Fibroblast of mammary gland (primary cell): ENCODE data around the gene ADAMTS13.
"Not testable (repeated sequence)": the region's sequence is repeated elsewhere in the genome, so short reads cannot be mapped to it uniquely, and the experiment has no call there.

Experiments used
- DNase-seq: peaks from one replicate; pipeline ENCODE4 v3.0.0-alpha.2; 2010; ENCODE audit warnings: low read depth
- H3K4me3 ChIP-seq: 2 replicates; pipeline ENCODE4 v1.5.1; 2011; ENCODE audit warnings: low read depth, mild to moderate bottlenecking, low read length, moderate library complexity; ENCODE audit not compliant: control insufficient read depth
- CTCF ChIP-seq: conservative IDR thresholded peaks from 2 replicates; pipeline ENCODE4 v1.5.1; 2011; ENCODE audit warnings: low read depth, low read length, inconsistent platforms; ENCODE audit not compliant: control insufficient read depth, insufficient read depth

The ADAMTS13 gene

DNA sequence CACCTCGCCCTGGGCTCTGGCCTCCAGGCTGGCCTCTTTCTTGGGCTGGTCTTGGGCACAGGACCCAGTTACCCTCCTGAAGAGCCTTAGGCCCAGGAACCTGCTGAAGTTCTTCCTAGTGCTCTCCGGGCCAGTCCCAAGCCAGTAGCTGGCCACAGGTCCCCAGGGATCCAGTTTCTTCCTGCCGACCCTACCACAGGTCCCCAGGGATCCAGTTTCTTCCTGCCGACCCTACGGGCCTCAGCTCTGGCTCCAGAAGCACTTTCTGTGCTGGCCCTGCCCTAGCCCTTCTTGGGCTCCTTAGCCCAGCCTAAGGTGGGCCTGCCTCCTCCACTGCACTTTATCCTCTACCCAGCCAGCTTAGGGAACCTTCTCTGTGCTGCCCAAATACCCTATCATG lies 19.4 kb downstream of the ADAMTS13 start:
- H3K4me3 ChIP-seq: no peak overlapping the region
- no peak for TF ChIP-seq CTCF
- no peak for DNase-seq

DNA sequence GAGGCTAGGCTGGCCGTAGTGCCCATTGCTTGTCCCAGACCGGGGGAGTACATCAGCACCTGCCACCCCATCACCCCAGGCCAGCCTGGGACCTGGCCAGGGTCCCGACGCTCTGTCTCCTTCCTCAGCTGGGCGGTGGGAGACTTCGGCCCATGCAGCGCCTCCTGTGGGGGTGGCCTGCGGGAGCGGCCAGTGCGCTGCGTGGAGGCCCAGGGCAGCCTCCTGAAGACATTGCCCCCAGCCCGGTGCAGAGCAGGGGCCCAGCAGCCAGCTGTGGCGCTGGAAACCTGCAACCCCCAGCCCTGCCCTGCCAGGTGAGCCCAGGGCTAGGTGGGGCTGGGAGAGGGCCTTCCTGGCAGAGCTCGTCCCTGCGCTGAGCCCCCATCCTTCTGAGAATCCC lies 21.1 kb downstream of the ADAMTS13 start:
- H3K4me3 ChIP-seq: no peak overlapping the region
- TF ChIP-seq CTCF: no peak
- no peak for DNase-seq

GRCh38 chr9:133443982-133444381 lies 21.8 kb downstream of the ADAMTS13 start:
- TF ChIP-seq CTCF: no peak
- no peak overlapping the region for H3K4me3 ChIP-seq
- no peak for DNase-seq

- no peak for TF ChIP-seq CTCF
- H3K4me3 ChIP-seq: no peak overlapping the region
- no peak for DNase-seq
Observed at GRCh38 chr9:133445293-133445969, 23.3 kb downstream of the ADAMTS13 start.

- DNase-seq: no peak
- no peak for TF ChIP-seq CTCF
- H3K4me3 ChIP-seq: no peak overlapping the region
Observed at GRCh38 chr9:133448487-133448972, 26.4 kb downstream of the ADAMTS13 start.

DNA sequence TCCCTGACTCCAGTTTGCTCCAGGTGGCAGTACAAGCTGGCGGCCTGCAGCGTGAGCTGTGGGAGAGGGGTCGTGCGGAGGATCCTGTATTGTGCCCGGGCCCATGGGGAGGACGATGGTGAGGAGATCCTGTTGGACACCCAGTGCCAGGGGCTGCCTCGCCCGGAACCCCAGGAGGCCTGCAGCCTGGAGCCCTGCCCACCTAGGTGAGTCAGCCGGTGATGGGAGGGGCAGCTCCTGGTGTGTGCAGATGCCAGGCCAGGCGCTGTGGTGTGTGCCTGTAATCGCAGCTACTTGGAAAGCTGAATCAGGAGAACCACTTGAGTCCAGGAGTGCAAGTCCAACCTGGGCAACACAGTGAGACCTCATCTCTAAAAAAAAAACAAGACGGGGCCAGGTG lies 27.6 kb downstream of the ADAMTS13 start:
- no peak overlapping the region for H3K4me3 ChIP-seq
- no peak for DNase-seq
- no peak for TF ChIP-seq CTCF

GRCh38 chr9:133451865-133452264 lies 29.7 kb downstream of the ADAMTS13 start:
- not testable (repeated sequence) for H3K4me3 ChIP-seq, DNase-seq
